ENCODE data around the gene NFIB. TPM values are rescaled to one million over a fixed set of nuclear protein-coding genes. Genes with fewer than 3 reads are reported as not detected.

Gene NFIB
- total and polyA plus RNA-seq, 2 of the 13 experiments (the other 11 are each of a cell fraction or from before 2014, with no cell fraction given) = 0.98 to 4.6 TPM

GRCh38 chr9:14322211-14323082 is 8.5 kb upstream of the NFIB start (continued):
- TF ChIP-seq HNF4A (CRISPR knock-in tag; IDR thresholded peaks at IDR 0.05) = no peak
- peak; percentile 56; the same call in 1 of the 2 replicates for TF ChIP-seq ZNF891 (CRISPR knock-in tag; IDR thresholded peaks at IDR 0.05)
- TF ChIP-seq ZBTB40 (IDR thresholded peaks at IDR 0.05) = no peak
- 0 out of 2 replicates have a peak, but pooled peaks have one; percentile 13 for TF ChIP-seq ZBTB40 (CRISPR knock-in tag; IDR thresholded peaks at IDR 0.05)
- TF ChIP-seq PAF1 (CRISPR knock-in tag; IDR thresholded peaks at IDR 0.05) = no peak
- peak; percentile 39; the same call in 1 of the 2 replicates for TF ChIP-seq NFYB (CRISPR knock-in tag; IDR thresholded peaks at IDR 0.05)
- peak; percentile 46; the same call in 1 of the 2 replicates for TF ChIP-seq MYC (CRISPR knock-in tag; IDR thresholded peaks at IDR 0.05; ENCODE audit: borderline replicate concordance)
- TF ChIP-seq ZNF275 (CRISPR knock-in tag; IDR thresholded peaks at IDR 0.05; ENCODE audit: borderline replicate concordance) = no peak
- 0 out of 2 replicates have a peak, but pooled peaks have one; percentile 52 for TF ChIP-seq ZBTB42 (CRISPR knock-in tag; IDR thresholded peaks at IDR 0.05)
- TF ChIP-seq ATF7-NPFF (CRISPR knock-in tag; IDR thresholded peaks at IDR 0.05; ENCODE audit: low read depth) = peak; percentile 45
- peak; percentile 67; the same call in 1 of the 2 replicates for TF ChIP-seq MTF2 (CRISPR knock-in tag; IDR thresholded peaks at IDR 0.05; ENCODE audit: borderline replicate concordance)
- peak; percentile 58 for TF ChIP-seq ZNF331 (CRISPR knock-in tag; IDR thresholded peaks at IDR 0.05)
- peak; percentile 59; the same call in 1 of the 2 replicates for TF ChIP-seq MYNN (CRISPR knock-in tag; IDR thresholded peaks at IDR 0.05; ENCODE audit: low read depth)
- TF ChIP-seq RAD21 (CRISPR knock-in tag; IDR thresholded peaks at IDR 0.05) = peak; percentile 65
- TF ChIP-seq HNF4G (IDR thresholded peaks at IDR 0.05; ENCODE audit: borderline replicate concordance, low read depth, low read length) = no peak
- 0 out of 2 replicates have a peak, but pooled peaks have one; percentile 24 for TF ChIP-seq HNF4G (CRISPR knock-in tag; IDR thresholded peaks at IDR 0.05; ENCODE audit: borderline replicate concordance, low read depth)
- TF ChIP-seq ZNF441 (CRISPR knock-in tag; IDR thresholded peaks at IDR 0.05; ENCODE audit: borderline replicate concordance) = 0 out of 2 replicates have a peak, but pooled peaks have one; percentile 17
- no peak for TF ChIP-seq ZNF569 (CRISPR knock-in tag; IDR thresholded peaks at IDR 0.05; ENCODE audit: borderline replicate concordance)
- TF ChIP-seq FLYWCH1 (CRISPR knock-in tag; IDR thresholded peaks at IDR 0.05) = 0 out of 2 replicates have a peak, but pooled peaks have one; percentile 77

Measured in HepG2 (cell line).